Body of pancreas (tissue), 4 donors: ENCODE results near the gene DUS1L. TPM values are rescaled to one million over a fixed set of nuclear protein-coding genes. Genes with fewer than 3 reads are reported as not detected.

Experiments used
- ATAC-seq: fragments of 150-250 bp; one replicate; pipeline ENCODE4 v1.9.1; 2016
- DNase-seq, 4 donors: peaks; one replicate each; pipeline ENCODE4 v3.0.0-alpha.2; 2019
- H3K27ac ChIP-seq, 4 donors: fragments of 200-600 bp; sonication (generic); 1 replicate in 3 of 4; 2 replicates in 1 of 4; pipeline versions ENCODE4 v1.5.1 to v1.6.1; 2016 to 2019; ENCODE audit warnings: mild to moderate bottlenecking in 1 of 4, mixed read lengths in 1 of 4, moderate library complexity in 1 of 4
- H3K27me3 ChIP-seq, 2 donors: fragments of 200-600 bp; sonication (generic); one replicate each; pipeline ENCODE4 v1.6.0; 2016; ENCODE audit warnings: mild to moderate bottlenecking in 1 of 2
- H3K36me3 ChIP-seq, 2 donors: fragments of 200-600 bp; sonication (generic); replicated peaks in 1 of 2; 2 replicates each; pipeline ENCODE4 v1.5.1; 2016; ENCODE audit warnings: low read depth in 2 of 2; ENCODE audit not compliant: insufficient read depth in 1 of 2
- H3K4me1 ChIP-seq: fragments of 200-600 bp; sonication (generic); one replicate; pipeline ENCODE4 v1.6.0; 2016
- H3K4me3 ChIP-seq, 2 donors: fragments of 200-600 bp; sonication (generic); 1 replicate in 1 of 2; 2 replicates in 1 of 2; pipeline ENCODE4 v1.5.1; 2016 to 2019
- H3K9me3 ChIP-seq, 3 donors: fragments of 200-600 bp; sonication (generic); 1 replicate in 2 of 3; 2 replicates in 1 of 3; pipeline ENCODE4 v1.5.1; 2016
- CTCF ChIP-seq, 7 experiments: fragments of 450-650 bp in 4 of 7; fragments of 200-600 bp in 3 of 7; sonication (generic) in 3 of 7; IDR thresholded peaks; one replicate each; pipeline ENCODE4 v1.5.1; 2016 to 2019; ENCODE audit warnings: antibody characterized with exemption in 7 of 7
- POLR2A ChIP-seq, 3 donors: fragments of 450-650 bp; IDR thresholded peaks; one replicate each; pipeline ENCODE4 v1.6.1; 2016; ENCODE audit warnings: antibody characterized with exemption in 3 of 3, mild to moderate bottlenecking in 2 of 3
- WGBS, 2 donors: methylation state at CpG; one replicate each; pipeline ENCODE4 v1.1.5; 2017; 5-methylcytosine and 5-hydroxymethylcytosine counted together
- intact Hi-C: fragments of 100-400 bp; cut with DNase I; formaldehyde crosslinking; loops from one replicate; pipeline ENCODE4 v1.15.1; 2023
- total RNA-seq, 2 donors: library from RNA; depleted of rRNA; stranded (reverse); fragments of >200 nt; gene quantifications; one replicate each; pipeline ENCODE4 v1.1.0, GENCODE V29; 2016

Gene DUS1L
- total RNA-seq, 2 donors from 2014 or later = 76.0 to 128 TPM

DNA sequence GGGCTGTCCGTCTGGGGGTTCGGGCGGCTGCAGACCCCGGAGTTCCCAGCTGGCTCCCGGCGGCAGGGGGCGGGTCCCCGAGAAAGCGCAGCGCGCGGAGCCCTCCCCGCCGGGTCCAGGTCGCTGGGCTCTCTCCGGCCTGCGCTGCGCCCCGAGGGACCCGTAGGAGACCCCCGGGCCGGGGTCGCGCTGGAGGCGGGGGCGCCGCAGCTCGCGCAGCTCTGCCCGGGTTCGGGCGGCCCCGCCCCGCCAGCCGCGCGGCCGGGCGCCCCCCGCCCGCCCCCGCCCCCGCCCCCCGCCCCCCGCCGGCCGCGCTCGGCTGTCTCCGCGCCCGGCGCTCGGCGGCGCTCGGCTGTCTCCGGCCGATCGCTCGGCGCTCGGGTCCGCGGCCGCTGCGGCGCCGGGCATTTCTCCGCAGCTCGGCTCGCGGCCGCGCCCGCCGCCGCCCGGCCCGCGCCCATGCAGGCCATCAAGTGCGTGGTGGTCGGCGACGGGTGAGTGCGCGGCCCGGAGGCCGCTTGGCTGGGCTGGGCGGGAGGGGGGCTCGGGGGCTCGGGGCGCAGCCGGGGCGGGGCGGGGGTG lies 34.2 kb downstream of the DUS1L start, which contains the start of gene RAC3:
Gene RAC3, plus strand, starts transcription at position 376 of the 582 bp plus-strand sequence. Its CDS starts 84 bp downstream, at position 460.
- TF ChIP-seq POLR2A (IDR thresholded peaks at IDR 0.05) (no peak), CTCF (IDR thresholded peaks at IDR 0.05) (no peak)
- 1% methylated on average over 25 of the region's 96 CpGs; no CpG with 5 or more reads in 1 of the 2 donors for WGBS, 2 donors
- H3K36me3 ChIP-seq = no peaks in the 10 kb centered on the region
- H3K9me3 ChIP-seq = no peaks in the 10 kb centered on the region
- peak within 1 kb of the TSS in 1 of 4 donors; percentile 31 for H3K27ac ChIP-seq
- H3K27me3 ChIP-seq = no peaks in the 10 kb centered on the region
- DNase-seq (no peak), ATAC-seq (peak; percentile 46)
- H3K4me1 ChIP-seq = peaks cover 30% of the 10 kb centered on the region
- intact Hi-C loops = no loop called here
- H3K4me3 ChIP-seq = peak within 1 kb of the TSS in 1 of 2 donors; percentile 18

DNA sequence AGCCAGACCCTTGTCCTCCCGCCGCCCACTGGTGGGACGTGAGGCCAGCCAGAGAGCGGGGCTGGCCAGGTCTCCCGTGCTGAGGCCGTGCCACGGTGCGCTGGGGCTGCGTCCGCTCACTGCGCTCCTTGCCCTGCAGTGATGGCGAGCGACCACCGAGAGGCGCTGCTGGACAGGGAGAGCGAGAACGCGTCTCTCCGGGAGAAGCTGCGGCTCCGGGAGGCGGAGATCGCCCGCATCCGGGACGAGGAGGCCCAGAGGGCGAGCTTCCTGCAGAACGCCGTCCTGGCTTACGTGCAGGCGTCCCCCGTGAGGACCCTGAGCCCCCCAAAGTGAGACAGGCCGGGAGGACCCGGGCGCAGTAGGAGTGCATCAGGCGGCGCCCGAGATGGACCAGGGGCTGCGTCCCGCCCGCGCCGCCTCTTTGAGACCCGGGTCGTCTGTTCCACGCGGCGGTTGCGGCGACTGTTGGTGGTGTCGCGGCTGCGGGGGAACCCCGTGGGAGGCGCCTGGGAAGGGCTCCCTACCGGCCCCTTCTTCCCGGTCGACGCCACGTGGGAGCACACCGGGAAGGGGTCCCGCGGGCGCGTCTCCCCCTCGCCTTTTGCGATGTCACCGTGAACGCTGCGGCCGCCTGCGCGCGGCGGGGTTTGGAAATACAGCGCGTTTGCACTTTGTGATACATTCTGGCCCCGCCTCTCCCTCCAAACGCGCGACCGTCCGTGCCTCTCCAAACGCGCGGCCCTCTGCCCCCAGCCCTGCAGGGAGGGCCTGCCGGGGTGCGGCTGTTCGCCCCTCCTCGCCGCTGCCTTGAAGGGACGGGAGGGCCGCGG lies 34.9 kb downstream of the DUS1L start:
- DNase-seq (peak; percentile 80 to 86 (median 84)), ATAC-seq (peak; percentile 87)
- 0% methylated on average over 82 of the region's 94 CpGs; no CpG with 5 or more reads in 1 of the 2 donors for WGBS, 2 donors
- H3K27me3 ChIP-seq = no peaks in the 10 kb centered on the region
- H3K9me3 ChIP-seq = no peaks in the 10 kb centered on the region
- no peaks in the 10 kb centered on the region for H3K36me3 ChIP-seq
- H3K4me3 ChIP-seq = peak overlapping the region in 1 of 2 donors; percentile 18
- intact Hi-C loops = no loop called here
- H3K27ac ChIP-seq = peak overlapping the region in 1 of 4 donors; percentile 31
- H3K4me1 ChIP-seq = peaks cover 23% of the 10 kb centered on the region
- TF ChIP-seq CTCF (IDR thresholded peaks at IDR 0.05) (peak; percentile 89 to 98 (median 96)), POLR2A (IDR thresholded peaks at IDR 0.05) (no peak)

- WGBS, 2 donors = 56 to 82% methylated on average over 13 to 30 of the region's 31 CpGs
- Histone ChIP-seq H3K4me1 (peaks cover 21% of the 10 kb centered on the region), H3K27me3 (no peaks in the 10 kb centered on the region), H3K27ac (no peak overlapping the region), H3K9me3 (no peaks in the 10 kb centered on the region), H3K4me3 (no peak overlapping the region), H3K36me3 (no peaks in the 10 kb centered on the region)
- ATAC-seq = peak; percentile 2
- no peak for DNase-seq
- intact Hi-C loops = loop anchor here (5.0 kb wide), 1 partner anchor 127 kb away; no protein-coding TSS in a partner anchor
- TF ChIP-seq CTCF (IDR thresholded peaks at IDR 0.05) = no peak
- TF ChIP-seq POLR2A (IDR thresholded peaks at IDR 0.05) = no peak
These were observed 35.6 kb downstream of the DUS1L start for GRCh38 chr17:82029990-82030469.

GRCh38 chr17:82029391-82029790 lies 36.2 kb downstream of the DUS1L start:
- H3K4me1 ChIP-seq = peaks cover 24% of the 10 kb centered on the region
- no peak overlapping the region for H3K4me3 ChIP-seq
- ATAC-seq = no peak
- no peaks in the 10 kb centered on the region for H3K36me3 ChIP-seq
- 90 to 100% methylated on average over 5 to 15 of the region's 16 CpGs for WGBS, 2 donors
- H3K9me3 ChIP-seq = no peaks in the 10 kb centered on the region
- intact Hi-C loops = loop anchor here (5.0 kb wide), 1 partner anchor 128 kb away; no protein-coding TSS in a partner anchor
- DNase-seq = no peak
- TF ChIP-seq CTCF (IDR thresholded peaks at IDR 0.05) (no peak), POLR2A (IDR thresholded peaks at IDR 0.05) (no peak)
- no peak overlapping the region for H3K27ac ChIP-seq
- no peaks in the 10 kb centered on the region for H3K27me3 ChIP-seq
